Ishikawa (cell line): ENCODE data around the gene RTCA.

Source experiments
- EP300 ChIP-seq: IDR thresholded peaks from 2 replicates; pipeline ENCODE4 v1.6.1; 2012; ENCODE audit warnings: borderline replicate concordance
- MAX ChIP-seq: IDR thresholded peaks from 2 replicates; pipeline ENCODE4 v1.6.1; 2012
- RAD21 ChIP-seq: IDR thresholded peaks from 2 replicates; pipeline ENCODE4 v1.6.1; 2012; ENCODE audit warnings: low read depth
- TF ChIP-seq, protein P1 (sequence below): IDR thresholded peaks from 2 replicates; pipeline ENCODE4 v1.6.1; 2012; ENCODE audit warnings: low read depth, mild to moderate bottlenecking
- TF ChIP-seq, protein P2 (sequence below): IDR thresholded peaks from 2 replicates; pipeline ENCODE4 v1.6.1; 2012

GRCh38 chr1:100253552-100253951 lies 12.5 kb upstream of the RTCA start:
- TF ChIP-seq MAX (no peak), EP300 (no peak), RAD21 (no peak)
- TF ChIP-seq, protein P1, sequence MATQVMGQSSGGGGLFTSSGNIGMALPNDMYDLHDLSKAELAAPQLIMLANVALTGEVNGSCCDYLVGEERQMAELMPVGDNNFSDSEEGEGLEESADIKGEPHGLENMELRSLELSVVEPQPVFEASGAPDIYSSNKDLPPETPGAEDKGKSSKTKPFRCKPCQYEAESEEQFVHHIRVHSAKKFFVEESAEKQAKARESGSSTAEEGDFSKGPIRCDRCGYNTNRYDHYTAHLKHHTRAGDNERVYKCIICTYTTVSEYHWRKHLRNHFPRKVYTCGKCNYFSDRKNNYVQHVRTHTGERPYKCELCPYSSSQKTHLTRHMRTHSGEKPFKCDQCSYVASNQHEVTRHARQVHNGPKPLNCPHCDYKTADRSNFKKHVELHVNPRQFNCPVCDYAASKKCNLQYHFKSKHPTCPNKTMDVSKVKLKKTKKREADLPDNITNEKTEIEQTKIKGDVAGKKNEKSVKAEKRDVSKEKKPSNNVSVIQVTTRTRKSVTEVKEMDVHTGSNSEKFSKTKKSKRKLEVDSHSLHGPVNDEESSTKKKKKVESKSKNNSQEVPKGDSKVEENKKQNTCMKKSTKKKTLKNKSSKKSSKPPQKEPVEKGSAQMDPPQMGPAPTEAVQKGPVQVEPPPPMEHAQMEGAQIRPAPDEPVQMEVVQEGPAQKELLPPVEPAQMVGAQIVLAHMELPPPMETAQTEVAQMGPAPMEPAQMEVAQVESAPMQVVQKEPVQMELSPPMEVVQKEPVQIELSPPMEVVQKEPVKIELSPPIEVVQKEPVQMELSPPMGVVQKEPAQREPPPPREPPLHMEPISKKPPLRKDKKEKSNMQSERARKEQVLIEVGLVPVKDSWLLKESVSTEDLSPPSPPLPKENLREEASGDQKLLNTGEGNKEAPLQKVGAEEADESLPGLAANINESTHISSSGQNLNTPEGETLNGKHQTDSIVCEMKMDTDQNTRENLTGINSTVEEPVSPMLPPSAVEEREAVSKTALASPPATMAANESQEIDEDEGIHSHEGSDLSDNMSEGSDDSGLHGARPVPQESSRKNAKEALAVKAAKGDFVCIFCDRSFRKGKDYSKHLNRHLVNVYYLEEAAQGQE, result no peak
- TF ChIP-seq, protein P2, sequence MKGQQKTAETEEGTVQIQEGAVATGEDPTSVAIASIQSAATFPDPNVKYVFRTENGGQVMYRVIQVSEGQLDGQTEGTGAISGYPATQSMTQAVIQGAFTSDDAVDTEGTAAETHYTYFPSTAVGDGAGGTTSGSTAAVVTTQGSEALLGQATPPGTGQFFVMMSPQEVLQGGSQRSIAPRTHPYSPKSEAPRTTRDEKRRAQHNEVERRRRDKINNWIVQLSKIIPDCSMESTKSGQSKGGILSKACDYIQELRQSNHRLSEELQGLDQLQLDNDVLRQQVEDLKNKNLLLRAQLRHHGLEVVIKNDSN, result no peak
